GM12874 (cell line): ENCODE measurements around the gene CHTF8.

Source experiments
- CTCF ChIP-seq: IDR thresholded peaks from 2 replicates; pipeline ENCODE4 v1.5.1; 2011; ENCODE audit warnings: low read depth, mild to moderate bottlenecking, control low read depth, low read length, moderate library complexity; ENCODE audit not compliant: insufficient read depth

CHTF8 gene

GRCh38 chr16:69145658-69146057, 13.3 kb upstream of the CHTF8 start:
- TF ChIP-seq CTCF: no peak

GRCh38 chr16:69143116-69143515, 10.7 kb upstream of the CHTF8 start:
- peak; percentile 13; the same call in 1 of the 2 replicates for TF ChIP-seq CTCF

GRCh38 chr16:69141936-69142335, 9.5 kb upstream of the CHTF8 start:
- TF ChIP-seq CTCF: no peak

- no peak for TF ChIP-seq CTCF
Measured at GRCh38 chr16:69141014-69141413, 8.6 kb upstream of the CHTF8 start.

GRCh38 chr16:69138608-69139007, 6.2 kb upstream of the CHTF8 start:
- no peak for TF ChIP-seq CTCF

- TF ChIP-seq CTCF: no peak
Measured at GRCh38 chr16:69133373-69133954, 1.1 kb upstream of the CHTF8 start.

GRCh38 chr16:69131839-69132423, 457 bp downstream of the CHTF8 start:
- no peak for TF ChIP-seq CTCF
